GM23338 (cell line): ENCODE results near the gene FN1. TPM values are rescaled to one million over a fixed set of nuclear protein-coding genes. Genes with fewer than 3 reads are reported as not detected.

Source experiments
- ATAC-seq: fragments of 200-7000 bp; cut with Tn5 transposase; 3 replicates; pipeline ENCODE4 v1.9.1; 2020
- DNase-seq: peaks from one replicate; pipeline ENCODE4 v3.0.0-alpha.2; 2015; ENCODE audit warnings: low spot score
- H2AFZ ChIP-seq: fragments of 200-600 bp; sonication (generic); 2 replicates; pipeline ENCODE4 v1.8.0; 2016; ENCODE audit warnings: antibody characterized with exemption, mild to moderate bottlenecking, moderate library complexity
- H3F3A ChIP-seq: fragments of 200-600 bp; sonication (generic); replicated peaks from 2 replicates; pipeline ENCODE4 v1.8.0; 2017; ENCODE audit warnings: antibody characterized with exemption, mixed run types, low read depth
- H3K27ac ChIP-seq: fragments of 200-600 bp; sonication (generic); 2 replicates; pipeline ENCODE4 v1.6.1; 2016; ENCODE audit warnings: low read depth
- H3K27me3 ChIP-seq: fragments of 200-600 bp; sonication (generic); 2 replicates; pipeline ENCODE4 v1.8.0; 2016; ENCODE audit warnings: mild to moderate bottlenecking, mixed run types, moderate library complexity; ENCODE audit not compliant: insufficient read depth
- H3K36me3 ChIP-seq: fragments of 200-600 bp; sonication (generic); 2 replicates; pipeline ENCODE4 v1.8.0; 2016; ENCODE audit warnings: mild to moderate bottlenecking; ENCODE audit not compliant: insufficient read depth
- H3K4me1 ChIP-seq: fragments of 200-600 bp; sonication (generic); 2 replicates; pipeline ENCODE4 v1.8.0; 2016; ENCODE audit warnings: mild to moderate bottlenecking, moderate library complexity; ENCODE audit not compliant: insufficient read depth
- H3K4me2 ChIP-seq: fragments of 200-600 bp; sonication (generic); 2 replicates; pipeline ENCODE4 v1.7.1; 2017; ENCODE audit warnings: mixed run types
- H3K4me3 ChIP-seq: fragments of 200-600 bp; sonication (generic); 2 replicates; pipeline ENCODE4 v1.6.1; 2016; ENCODE audit warnings: mixed run types
- H3K79me2 ChIP-seq: fragments of 200-600 bp; sonication (generic); replicated peaks from 2 replicates; pipeline ENCODE4 v1.8.0; 2017; ENCODE audit warnings: mild to moderate bottlenecking; ENCODE audit not compliant: insufficient read depth
- H3K9me2 ChIP-seq: fragments of 200-600 bp; sonication (generic); 2 replicates; pipeline ENCODE4 v1.8.0; 2017; ENCODE audit not compliant: insufficient read depth
- H4K20me1 ChIP-seq: fragments of 200-600 bp; sonication (generic); replicated peaks from 2 replicates; pipeline ENCODE4 v1.8.0; 2017; ENCODE audit warnings: mild to moderate bottlenecking; ENCODE audit not compliant: insufficient read depth
- H3K27ac Mint-ChIP-seq: 2 replicates; pipeline ENCODE4 v1.8.0; 2020; ENCODE audit warnings: inconsistent platforms, mild to moderate bottlenecking, moderate library complexity, mixed read lengths
- H3K27me3 Mint-ChIP-seq: 3 replicates; pipeline ENCODE4 v1.8.0; 2022; ENCODE audit warnings: low read depth, mild to moderate bottlenecking, moderate library complexity, mixed read lengths, inconsistent platforms; ENCODE audit not compliant: insufficient read depth, poor library complexity
- H3K36me3 Mint-ChIP-seq: 3 replicates; pipeline ENCODE4 v1.8.0; 2021; ENCODE audit warnings: low read depth, mild to moderate bottlenecking, inconsistent platforms, moderate library complexity, mixed read lengths
- H3K4me1 Mint-ChIP-seq: 3 replicates; pipeline ENCODE4 v1.8.0; 2020; ENCODE audit warnings: mild to moderate bottlenecking, inconsistent platforms, mixed read lengths
- H3K4me3 Mint-ChIP-seq: 3 replicates; pipeline ENCODE4 v1.8.0; 2021; ENCODE audit warnings: moderate library complexity, mild to moderate bottlenecking, inconsistent platforms, mixed read lengths
- H3K9me3 Mint-ChIP-seq: 3 replicates; pipeline ENCODE4 v1.8.0; 2020; ENCODE audit warnings: moderate library complexity, mild to moderate bottlenecking, inconsistent platforms, mixed read lengths
- CREB1 ChIP-seq: fragments of 250-450 bp; sonication (Bioruptor Pico); IDR thresholded peaks from 2 replicates; pipeline ENCODE4 v1.5.0; 2020; ENCODE audit warnings: low read depth, mild to moderate bottlenecking, moderate library complexity
- CTCF ChIP-seq, 2 experiments: fragments of 200-600 bp in 1 of 2; sonication (generic) in 1 of 2; conservative IDR thresholded peaks; 2 replicates each; pipeline versions ENCODE4 v1.5.1 to v1.6.1; 2016 to 2017; ENCODE audit warnings: antibody characterized with exemption in 2 of 2, low read depth in 2 of 2, mild to moderate bottlenecking in 2 of 2, moderate library complexity in 1 of 2
- ETS1 ChIP-seq: IDR thresholded peaks from 2 replicates; pipeline ENCODE4 v1.6.1; 2016; ENCODE audit warnings: antibody characterized with exemption
- EZH2 ChIP-seq: fragments of 200-600 bp; sonication (generic); IDR thresholded peaks from one replicate; pipeline ENCODE4 v1.8.0; 2017; ENCODE audit warnings: antibody characterized with exemption, mild to moderate bottlenecking, low read depth; ENCODE audit not compliant: unreplicated experiment
- EZH2phosphoT487 ChIP-seq: fragments of 200-600 bp; sonication (generic); IDR thresholded peaks from one replicate; pipeline ENCODE4 v1.8.1; 2018; ENCODE audit warnings: antibody characterized with exemption; ENCODE audit not compliant: unreplicated experiment
- JUNB ChIP-seq: IDR thresholded peaks from one replicate; pipeline ENCODE4 v1.6.1; 2016; ENCODE audit warnings: antibody characterized with exemption; ENCODE audit not compliant: unreplicated experiment
- NANOG ChIP-seq: IDR thresholded peaks from 2 replicates; pipeline ENCODE4 v1.6.1; 2016; ENCODE audit warnings: antibody characterized with exemption, borderline replicate concordance
- POLR2AphosphoS5 ChIP-seq: IDR thresholded peaks from 2 replicates; pipeline ENCODE4 v1.6.1; 2016; ENCODE audit warnings: antibody characterized with exemption, low read depth
- REST ChIP-seq: IDR thresholded peaks from one replicate; pipeline ENCODE4 v1.6.1; 2018; ENCODE audit warnings: antibody characterized with exemption; ENCODE audit not compliant: unreplicated experiment
- STAT1 ChIP-seq: IDR thresholded peaks from one replicate; pipeline ENCODE4 v1.6.1; 2016; ENCODE audit warnings: antibody characterized with exemption; ENCODE audit not compliant: unreplicated experiment
- ZNF114 ChIP-seq: fragments of 250-450 bp; sonication (Bioruptor Pico); IDR thresholded peaks from 2 replicates; pipeline ENCODE4 v1.5.0; 2020; ENCODE audit warnings: mild to moderate bottlenecking, moderate library complexity
- ZNF331 ChIP-seq: fragments of 250-450 bp; sonication (Bioruptor Pico); IDR thresholded peaks from 2 replicates; pipeline ENCODE4 v1.5.0; 2020; ENCODE audit warnings: low read depth, mild to moderate bottlenecking, moderate library complexity
- ZNF462 ChIP-seq: fragments of 250-450 bp; sonication (Bioruptor Pico); IDR thresholded peaks from 2 replicates; pipeline ENCODE4 v1.5.0; 2020; ENCODE audit warnings: mild to moderate bottlenecking, moderate library complexity
- polyA plus RNA-seq: library from polyadenylated mRNA; unstranded; fragments of >200 nt; fragmentation: Nextera tagmentation; extraction: Ambion mirVana; gene quantifications from 2 replicates; pipeline ENCODE4 v1.2.1, GENCODE V29; 2016
- total RNA-seq: library from RNA; depleted of rRNA; stranded (reverse); fragments of >200 nt; shearing (Covaris generic); gene quantifications from 2 replicates; pipeline ENCODE4 v1.2.3, GENCODE V29; 2014

FN1 gene
- total and polyA plus RNA-seq, 2 experiments from 2014 or later: 79.6 to 255 TPM

- Histone ChIP-seq H3K36me3 (peaks cover 40% of the 10 kb centered on the region), H3K4me3 (no peak overlapping the region), H3K27me3 (no peaks in the 10 kb centered on the region), H3K9me2 (no peaks in the 10 kb centered on the region), H4K20me1 (0 out of 2 replicates have a peak, but pooled peaks cover 8% of the 10 kb centered on the region), H2AFZ (no peak overlapping the region), H3K4me2 (no peak overlapping the region), H3K4me1 (peaks cover 6% of the 10 kb centered on the region; the same call in 1 of the 2 replicates), H3K79me2 (no peaks in the 10 kb centered on the region), H3F3A (no peaks in the 10 kb centered on the region), H3K27ac (no peak overlapping the region)
- peaks cover 2% of the 10 kb centered on the region for H3K27me3 Mint-ChIP-seq
- no peak for TF ChIP-seq ZNF331 (CRISPR knock-in tag)
- no peak for TF ChIP-seq ZNF114 (CRISPR knock-in tag)
- no peak for TF ChIP-seq EZH2
- no peak for TF ChIP-seq ETS1
- no peak for TF ChIP-seq CTCF (conservative IDR thresholded peaks at IDR 0.05; ENCODE audit: low read depth in 2 of 2)
- no peak for TF ChIP-seq EZH2phosphoT487
- TF ChIP-seq CREB1 (CRISPR knock-in tag): no peak
- TF ChIP-seq POLR2AphosphoS5: no peak
- TF ChIP-seq JUNB: no peak
- TF ChIP-seq NANOG: no peak
- TF ChIP-seq ZNF462 (CRISPR knock-in tag): no peak
- no peak for TF ChIP-seq REST
- no peak for TF ChIP-seq STAT1
- peaks cover 2% of the 10 kb centered on the region; the same call in 1 of the 3 replicates for H3K9me3 Mint-ChIP-seq
- DNase-seq (no peak), ATAC-seq (no peak)
- no peak overlapping the region for H3K4me3 Mint-ChIP-seq
- peaks cover 10% of the 10 kb centered on the region for H3K4me1 Mint-ChIP-seq
- peaks cover 60% of the 10 kb centered on the region for H3K36me3 Mint-ChIP-seq
- H3K27ac Mint-ChIP-seq: no peak overlapping the region
Observed at GRCh38 chr2:215386566-215386965, 49.3 kb downstream of the FN1 start.
